Measurements from ENCODE around the gene C10orf95.
"Not testable (repeated sequence)": the region's sequence is repeated elsewhere in the genome, so short reads cannot be mapped to it uniquely, and the experiment has no call there.

The C10orf95 gene, protein sequence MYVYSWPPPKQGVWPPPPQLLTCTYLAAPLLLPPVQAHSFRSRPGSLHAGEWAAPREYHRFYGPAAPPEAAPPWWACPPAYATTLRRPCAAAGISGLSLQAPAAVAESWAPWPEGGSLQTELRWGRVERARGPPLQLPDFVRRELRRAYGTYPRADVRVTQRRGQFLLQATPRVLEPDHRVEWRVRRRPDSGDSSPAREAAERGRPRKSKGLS

DNA sequence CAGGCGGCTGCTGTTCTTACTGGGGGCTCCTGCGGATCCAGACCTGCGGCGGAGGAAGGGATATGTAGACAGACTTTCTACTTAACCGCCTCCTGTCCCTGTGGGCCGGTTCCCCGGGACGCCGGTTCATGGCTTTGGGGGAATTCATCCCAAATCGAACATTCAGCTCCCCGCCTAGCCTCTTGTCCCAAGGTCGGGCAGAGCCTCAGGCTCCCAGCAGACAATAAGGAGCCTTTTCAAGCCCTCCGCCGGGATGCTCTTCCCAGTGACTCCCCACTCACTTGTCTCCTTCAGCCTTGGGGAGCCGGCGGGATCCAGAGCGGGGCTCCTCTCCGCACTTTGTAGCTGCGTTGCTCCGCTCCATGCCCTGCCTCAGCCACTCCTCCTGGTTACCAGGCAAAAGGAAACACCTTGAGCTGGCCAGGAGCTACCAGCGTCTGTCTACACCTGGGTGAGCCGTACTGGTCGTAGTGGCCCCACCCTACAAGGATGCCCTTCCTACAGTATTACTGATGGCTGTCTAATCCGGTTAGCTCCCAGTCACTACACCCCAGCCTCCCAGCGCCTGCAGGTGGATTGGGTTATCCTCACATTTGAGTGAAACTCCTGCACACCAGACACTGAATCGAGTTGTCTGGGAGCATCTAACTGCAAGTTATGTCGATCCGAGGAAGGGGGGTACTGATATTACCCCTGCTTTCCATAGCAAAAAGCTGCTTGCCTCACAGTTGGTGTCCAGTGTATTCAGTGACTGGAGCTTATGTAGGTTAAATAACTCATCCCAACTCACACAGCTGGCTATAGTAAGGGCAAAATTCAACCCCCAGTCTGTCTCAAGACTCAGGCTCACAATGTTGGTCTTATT is at the start of gene C10orf95:
C10orf95 (minus strand) TSS at position 439 of the 865 bp plus-strand sequence. CDS start 450 bp downstream, outside the sequence.
- no peak for DNase-seq

DNA sequence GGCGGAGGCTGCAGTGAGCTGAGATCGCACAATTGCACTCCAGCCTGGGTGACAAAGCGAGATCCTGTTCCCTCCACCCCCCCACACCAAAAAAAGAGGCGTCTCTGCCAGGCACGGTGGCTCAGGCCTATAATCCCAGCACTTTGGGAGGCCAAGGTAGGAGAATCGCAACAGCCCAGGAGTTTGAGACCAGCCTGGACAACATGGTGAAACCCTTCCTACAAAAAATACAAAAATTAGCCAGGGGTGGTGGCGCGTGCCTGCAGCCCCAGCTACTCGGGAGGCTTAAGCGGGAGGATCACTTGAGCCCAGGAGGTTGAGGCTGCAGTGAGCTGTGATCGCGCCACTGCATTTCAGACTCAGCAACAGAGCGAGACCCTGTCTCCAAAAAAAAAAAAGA is 49.3 kb upstream of the C10orf95 start:
- not testable (repeated sequence) for DNase-seq

DNA sequence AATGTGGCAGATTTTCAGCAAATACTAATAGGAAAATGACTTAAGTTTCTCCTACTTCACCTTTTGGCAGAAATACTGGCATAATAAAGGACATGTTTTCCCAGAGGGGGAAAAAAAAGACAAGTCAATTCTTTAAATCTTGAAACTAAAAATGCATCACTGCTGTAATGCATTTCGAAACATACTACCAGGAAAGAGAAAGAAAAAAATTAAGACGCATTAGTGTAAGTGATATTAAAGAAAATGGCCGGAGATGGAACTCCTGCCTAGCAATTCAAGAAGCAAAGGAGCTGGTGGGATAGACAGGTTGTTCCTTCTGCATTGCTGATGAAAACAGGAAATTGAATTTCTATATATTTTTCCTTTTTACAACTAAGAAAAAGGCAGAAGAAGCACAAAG is 48.0 kb upstream of the C10orf95 start:
- no peak for DNase-seq

DNA sequence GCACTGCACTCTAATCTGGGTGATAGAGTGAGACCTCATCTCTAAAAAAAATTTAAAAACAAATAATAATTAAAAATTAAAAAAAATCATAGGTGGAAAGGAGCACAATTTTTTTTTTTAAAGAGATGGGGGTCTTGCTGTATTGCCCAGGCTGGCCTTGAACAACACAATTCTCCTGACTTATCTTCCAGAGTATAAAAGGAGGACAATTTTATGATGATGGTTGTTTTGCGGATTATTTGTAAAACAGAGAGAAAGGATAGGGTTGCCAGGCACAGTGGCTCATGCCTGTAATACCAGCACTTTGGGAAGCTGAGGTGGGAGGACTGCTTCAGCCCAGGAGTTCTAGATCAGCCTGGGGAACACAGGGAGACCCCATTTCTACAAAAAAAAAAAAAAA is 46.2 kb upstream of the C10orf95 start:
- DNase-seq = no peak

- DNase-seq = no peak
These were observed 42.4 kb upstream of the C10orf95 start for GRCh38 chr10:102493771-102494170.

DNA sequence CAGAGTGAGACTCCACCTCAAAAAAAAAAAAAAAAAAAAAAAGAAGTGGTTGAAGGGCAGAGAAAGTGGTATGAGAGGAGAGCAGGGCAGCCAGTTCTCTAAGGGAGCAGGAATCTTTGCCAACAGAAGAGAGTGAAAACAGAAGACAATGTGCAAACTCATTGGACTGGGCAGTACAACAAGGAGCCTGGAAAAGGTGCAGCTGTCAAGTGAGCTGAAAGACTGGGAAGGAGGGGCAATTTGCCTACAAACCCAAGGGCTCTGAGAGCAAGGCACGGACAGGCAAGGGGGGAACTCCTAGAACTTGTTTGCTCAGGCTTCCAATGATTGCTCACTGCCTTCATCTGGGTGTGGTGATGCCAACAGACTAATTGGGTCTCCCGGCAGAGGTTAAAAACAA is 41.6 kb upstream of the C10orf95 start:
- no peak for DNase-seq

GRCh38 chr10:102492344-102492939 is 41.1 kb upstream of the C10orf95 start:
- DNase-seq = no peak

DNA sequence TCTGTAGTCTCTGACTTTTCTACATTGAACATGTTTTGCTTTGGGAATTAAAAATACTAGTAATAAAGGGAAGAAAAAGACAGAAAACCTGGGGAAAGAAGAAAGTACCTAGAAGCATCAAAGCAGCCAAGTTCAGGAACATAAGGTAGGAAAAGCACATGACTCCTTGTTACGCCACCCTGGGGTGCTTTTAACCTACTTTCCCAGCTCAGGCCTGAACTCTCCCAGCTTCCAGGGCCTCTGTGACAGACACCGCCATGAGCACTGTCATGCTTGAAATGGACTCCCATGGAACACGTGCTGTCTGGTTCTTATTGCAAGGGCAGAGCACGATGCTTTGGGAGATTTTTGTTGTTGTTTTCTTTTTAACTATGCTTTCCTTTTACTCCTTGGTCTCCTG is 39.8 kb upstream of the C10orf95 start:
- no peak for DNase-seq

DNA sequence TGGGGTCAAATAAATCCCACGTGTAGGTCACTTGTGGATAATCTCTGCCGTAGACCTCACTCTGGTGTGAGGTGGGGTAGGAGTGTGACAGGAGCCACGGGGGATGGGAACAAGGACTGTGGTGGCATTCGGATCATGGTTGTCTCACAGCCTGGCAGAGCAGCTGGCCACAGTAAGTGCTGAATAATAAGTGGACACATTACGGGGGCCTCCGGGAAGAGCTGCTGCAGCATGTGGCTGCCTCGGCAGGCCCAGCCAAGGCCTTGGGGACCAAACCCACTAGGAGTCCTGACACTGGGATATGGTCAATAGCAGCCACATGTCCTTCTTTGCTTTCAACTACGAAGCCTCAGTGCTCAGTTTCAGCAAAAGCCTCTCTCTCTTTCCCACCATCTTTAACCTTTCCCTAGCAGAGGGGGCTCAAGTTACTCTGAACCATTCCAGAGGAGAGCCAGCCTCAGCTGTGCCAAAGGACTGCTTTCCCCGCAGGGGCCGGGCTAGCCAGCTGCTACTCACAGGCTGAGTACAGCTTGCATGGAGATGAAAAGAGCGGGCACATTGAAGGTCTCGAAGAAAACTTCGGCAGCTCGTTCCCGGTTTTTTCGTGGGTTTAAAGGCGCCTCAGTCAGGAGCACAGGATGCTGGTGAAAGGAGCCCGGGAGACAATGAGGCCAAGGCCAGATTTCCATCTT is 33.9 kb upstream of the C10orf95 start:
- no peak for DNase-seq

GRCh38 chr10:102484021-102484420 is 32.7 kb upstream of the C10orf95 start:
- DNase-seq = no peak

- no peak for DNase-seq
These were observed 29.1 kb upstream of the C10orf95 start for GRCh38 chr10:102480396-102480795.

GRCh38 chr10:102479651-102480050 is 28.3 kb upstream of the C10orf95 start:
- no peak for DNase-seq

DNA sequence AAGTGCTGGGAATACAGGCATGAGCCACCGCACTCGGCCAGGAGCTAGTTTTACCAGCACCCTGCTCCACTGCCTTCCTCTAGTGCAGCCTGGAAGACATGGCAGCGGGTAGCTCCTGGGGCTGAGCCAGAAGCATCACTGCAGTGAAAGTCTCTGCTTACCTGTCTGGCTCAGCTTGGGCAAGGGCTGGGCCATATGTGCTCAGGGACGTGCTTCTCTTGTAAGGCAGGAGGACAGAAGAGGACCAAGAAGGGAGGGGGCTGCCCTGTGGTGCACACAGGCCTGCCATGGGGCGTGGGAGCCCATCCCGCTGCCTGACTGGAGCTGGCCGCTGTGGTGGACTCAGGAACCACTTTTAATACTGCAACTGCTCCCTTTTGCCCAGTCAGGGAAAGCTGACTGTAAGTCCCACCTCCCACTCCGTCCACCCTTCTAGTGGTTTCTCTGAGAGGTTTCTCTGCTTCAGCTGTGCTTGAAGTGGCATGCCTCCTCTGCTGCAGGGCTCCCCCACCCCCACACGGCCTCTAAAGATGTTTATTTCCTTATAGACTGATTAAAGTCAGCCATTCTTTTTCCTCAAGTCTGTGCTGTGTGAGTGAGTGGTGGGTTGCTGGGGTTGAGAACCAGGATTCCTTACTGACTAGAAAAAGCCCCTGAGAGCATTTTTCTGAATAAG is 25.3 kb upstream of the C10orf95 start:
- DNase-seq = no peak

DNA sequence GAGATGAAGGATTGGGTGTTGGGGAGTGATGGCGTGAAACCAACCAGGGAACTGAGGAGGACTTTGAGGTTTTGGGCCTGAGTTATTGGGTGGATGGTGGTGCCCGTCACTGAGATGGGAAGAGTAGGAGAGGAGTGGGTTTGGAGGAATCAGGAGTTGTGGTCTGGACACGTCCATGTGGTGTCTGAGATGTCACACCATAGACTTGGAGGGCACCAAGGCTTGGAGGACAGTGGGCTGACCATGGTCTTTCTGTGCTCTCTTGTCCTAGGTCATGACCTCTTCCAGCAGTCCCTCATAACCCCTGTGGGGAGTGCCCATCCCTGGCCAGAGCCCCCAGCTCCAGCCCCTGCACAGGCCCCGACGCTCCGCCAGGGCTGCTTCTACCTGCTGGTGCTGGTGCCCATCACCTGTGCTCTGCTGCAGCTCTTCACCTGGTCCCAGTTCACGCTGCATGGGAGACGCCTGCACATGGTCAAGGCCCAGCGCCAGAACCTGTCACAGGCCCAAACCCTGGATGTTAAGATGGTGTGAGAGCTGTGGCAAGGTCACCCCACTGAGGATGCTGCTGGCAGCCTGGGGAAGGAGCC is 24.2 kb upstream of the C10orf95 start:
- no peak for DNase-seq

- no peak for DNase-seq
These were observed 22.3 kb upstream of the C10orf95 start for GRCh38 chr10:102473445-102474331.

- no peak for DNase-seq
These were observed 19.5 kb upstream of the C10orf95 start for GRCh38 chr10:102470579-102471546.

DNA sequence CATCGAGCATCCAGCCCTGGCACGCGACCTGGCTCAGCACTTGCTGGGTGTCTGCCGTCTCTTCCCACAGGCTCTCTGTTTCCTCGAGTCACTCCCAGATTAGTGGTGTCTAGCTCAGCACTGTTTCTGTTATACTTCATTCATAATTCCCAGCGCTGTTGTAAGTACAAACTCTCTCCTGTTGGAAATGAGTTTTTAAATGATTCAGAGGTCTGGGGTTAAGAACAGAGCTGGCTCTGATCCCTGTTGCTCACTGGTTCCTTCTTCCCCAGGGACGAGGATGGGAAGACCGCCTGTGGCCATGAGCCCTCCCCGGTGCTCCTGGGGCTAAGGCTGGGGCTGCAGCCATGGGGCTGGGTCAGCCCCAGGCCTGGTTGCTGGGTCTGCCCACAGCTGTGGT is 17.3 kb upstream of the C10orf95 start:
- no peak for DNase-seq

- DNase-seq = no peak
These were observed 16.7 kb upstream of the C10orf95 start for GRCh38 chr10:102467971-102468438.

DNA sequence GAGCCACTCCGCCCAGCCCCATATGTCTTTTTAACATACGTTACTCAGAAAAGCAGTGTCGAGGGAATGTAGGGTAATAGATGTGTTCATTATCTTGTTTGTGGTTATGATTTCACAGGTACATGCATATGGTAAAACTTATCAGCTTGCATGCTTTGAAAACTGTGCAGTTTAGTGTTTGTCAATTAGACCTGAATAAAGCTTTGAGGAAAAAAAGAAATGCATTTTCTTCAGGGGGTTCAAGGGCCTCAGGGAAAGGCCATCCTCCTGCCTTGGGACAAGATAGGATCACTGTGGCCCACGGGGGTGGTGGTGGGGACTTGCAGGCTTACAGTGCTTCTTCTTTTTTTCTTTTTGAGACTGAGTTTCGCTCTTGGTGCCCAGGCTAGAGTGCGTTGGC is 16.0 kb upstream of the C10orf95 start:
- no peak for DNase-seq

GRCh38 chr10:102465466-102465865 is 14.1 kb upstream of the C10orf95 start:
- no peak for DNase-seq

Data from 8988T (cell line).